ENCODE data around the gene DCAF5. TPM values are rescaled to one million over a fixed set of nuclear protein-coding genes. Genes with fewer than 3 reads are reported as not detected.

The DCAF5 gene
- total RNA-seq, 1 experiment from 2014 or later = 22.0 TPM

DNA sequence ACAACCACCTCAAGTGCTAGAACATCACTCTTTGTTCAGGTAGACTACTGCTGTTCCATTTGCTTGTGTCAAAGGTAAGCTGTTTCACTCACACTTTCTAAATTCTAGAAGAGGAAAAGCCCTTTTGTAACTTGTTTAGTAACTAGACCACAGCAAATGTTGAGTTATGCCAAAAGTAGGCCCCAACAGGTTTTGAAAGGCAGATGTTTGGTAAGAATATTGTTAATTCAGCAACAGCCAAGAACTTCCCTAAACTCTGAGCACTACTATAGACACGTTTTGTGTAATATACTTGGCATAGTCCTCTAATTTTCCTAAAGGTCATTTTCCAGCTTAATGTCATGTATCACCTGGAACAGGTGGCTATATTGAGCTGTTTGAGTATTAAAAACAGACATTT is 79.0 kb downstream of the DCAF5 start:
- H3K27ac ChIP-seq (ENCODE audit: low read depth, low read length, poor library complexity, severe bottlenecking) = no peak overlapping the region
- no peak for TF ChIP-seq EZH2 (IDR thresholded peaks at IDR 0.05; ENCODE audit: borderline replicate concordance, low read depth, low read length, poor library complexity, severe bottlenecking)
- TF ChIP-seq CTCF (conservative IDR thresholded peaks at IDR 0.05; ENCODE audit: low read depth, low read length) = no peak
- CTCF ChIA-PET = interaction anchor here (0.7 kb wide), 1 partner anchor 163 kb away, joined by 5 read pairs; no protein-coding TSS in a partner anchor
- H3K36me3 ChIP-seq (ENCODE audit: insufficient read depth, low read length, poor library complexity, severe bottlenecking) = no peaks in the 10 kb centered on the region
- H3K4me3 ChIP-seq (ENCODE audit: low read depth, low read length, poor library complexity, severe bottlenecking) = no peak overlapping the region
- H3K27me3 ChIP-seq (replicated peaks; ENCODE audit: insufficient read depth, low read depth, low read length, poor library complexity) = no peaks in the 10 kb centered on the region
- no peaks in the 10 kb centered on the region for H3K4me1 ChIP-seq (ENCODE audit: insufficient read depth, low read length, poor library complexity, severe bottlenecking)
- no peaks in the 10 kb centered on the region for H3K9me3 ChIP-seq (ENCODE audit: low read depth, low read length, poor library complexity, severe bottlenecking)
- intact Hi-C loops (cut with micrococcal nuclease; ENCODE audit: unreplicated experiment) = no loop called here
- no peak for DNase-seq (ENCODE audit: low spot score)
- BruUV-seq (replicated peaks) = no TSS peak
- POLR2A ChIA-PET (ENCODE audit: low non-redundant PET) = no interaction called here

- no peaks in the 10 kb centered on the region for H3K9me3 ChIP-seq (ENCODE audit: low read depth, low read length, poor library complexity, severe bottlenecking)
- no peaks in the 10 kb centered on the region for H3K4me1 ChIP-seq (ENCODE audit: insufficient read depth, low read length, poor library complexity, severe bottlenecking)
- ChIA-PET CTCF (no interaction called here), POLR2A (ENCODE audit: low non-redundant PET) (no interaction called here)
- intact Hi-C loops (cut with micrococcal nuclease; ENCODE audit: unreplicated experiment) = no loop called here
- H3K4me3 ChIP-seq (ENCODE audit: low read depth, low read length, poor library complexity, severe bottlenecking) = no peak overlapping the region
- no TSS peak for BruUV-seq (replicated peaks)
- TF ChIP-seq CTCF (conservative IDR thresholded peaks at IDR 0.05; ENCODE audit: low read depth, low read length) (no peak), EZH2 (IDR thresholded peaks at IDR 0.05; ENCODE audit: borderline replicate concordance, low read depth, low read length, poor library complexity, severe bottlenecking) (no peak)
- DNase-seq (ENCODE audit: low spot score) = no peak
- no peak overlapping the region for H3K27ac ChIP-seq (ENCODE audit: low read depth, low read length, poor library complexity, severe bottlenecking)
- H3K27me3 ChIP-seq (replicated peaks; ENCODE audit: insufficient read depth, low read depth, low read length, poor library complexity) = no peaks in the 10 kb centered on the region
- H3K36me3 ChIP-seq (ENCODE audit: insufficient read depth, low read length, poor library complexity, severe bottlenecking) = no peaks in the 10 kb centered on the region
Observed at GRCh38 chr14:69073429-69073828, 79.5 kb downstream of the DCAF5 start.

GRCh38 chr14:69072584-69072983 is 80.3 kb downstream of the DCAF5 start:
- intact Hi-C loops (cut with micrococcal nuclease; ENCODE audit: unreplicated experiment) = no loop called here
- Histone ChIP-seq H3K9me3 (ENCODE audit: low read depth, low read length, poor library complexity, severe bottlenecking) (no peaks in the 10 kb centered on the region), H3K27ac (ENCODE audit: low read depth, low read length, poor library complexity, severe bottlenecking) (no peak overlapping the region), H3K36me3 (ENCODE audit: insufficient read depth, low read length, poor library complexity, severe bottlenecking) (no peaks in the 10 kb centered on the region), H3K27me3 (replicated peaks; ENCODE audit: insufficient read depth, low read depth, low read length, poor library complexity) (no peaks in the 10 kb centered on the region), H3K4me1 (ENCODE audit: insufficient read depth, low read length, poor library complexity, severe bottlenecking) (no peaks in the 10 kb centered on the region), H3K4me3 (ENCODE audit: low read depth, low read length, poor library complexity, severe bottlenecking) (no peak overlapping the region)
- POLR2A ChIA-PET (ENCODE audit: low non-redundant PET) = no interaction called here
- CTCF ChIA-PET = no interaction called here
- TF ChIP-seq EZH2 (IDR thresholded peaks at IDR 0.05; ENCODE audit: borderline replicate concordance, low read depth, low read length, poor library complexity, severe bottlenecking) = no peak
- TF ChIP-seq CTCF (conservative IDR thresholded peaks at IDR 0.05; ENCODE audit: low read depth, low read length) = no peak
- BruUV-seq (replicated peaks) = no TSS peak
- DNase-seq (ENCODE audit: low spot score) = no peak

Data from A673 (cell line).